ENCODE results near the gene MVB12B. TPM values are rescaled to one million over a fixed set of nuclear protein-coding genes. Genes with fewer than 3 reads are reported as not detected.

Gene MVB12B
- total RNA-seq, 1 experiment from 2014 or later: 5.8 TPM

- Histone ChIP-seq H3K14ac (ENCODE audit: insufficient read depth, low read length) (no peak overlapping the region), H3K4me2 (ENCODE audit: insufficient read depth, insufficient read length, low read length) (no peak overlapping the region), H2BK5ac (ENCODE audit: insufficient read length, low read length) (no peak overlapping the region), H2AK5ac (ENCODE audit: insufficient read length, low read length) (no peak overlapping the region), H2BK120ac (ENCODE audit: low read depth, low read length, poor library complexity, severe bottlenecking) (no peak overlapping the region), H3T11ph (ENCODE audit: low read length) (no peak overlapping the region), H3K27ac (ENCODE audit: insufficient read length, low read depth, low read length) (no peak overlapping the region), H3K4me1 (ENCODE audit: insufficient read depth, low read length) (no peaks in the 10 kb centered on the region), H3K4ac (ENCODE audit: low read depth, low read length) (no peak overlapping the region), H3K27me3 (ENCODE audit: insufficient read depth, low read length) (no peaks in the 10 kb centered on the region), H2BK15ac (ENCODE audit: low read depth, low read length) (no peak overlapping the region), H4K20me1 (ENCODE audit: control insufficient read depth, insufficient read depth, insufficient read length) (no peaks in the 10 kb centered on the region), H3K9ac (ENCODE audit: extremely low read depth, insufficient read length, low read length) (no peak overlapping the region), H3K9me3 (ENCODE audit: control insufficient read depth, low read depth, low read length) (no peaks in the 10 kb centered on the region), H3K18ac (ENCODE audit: insufficient read length, low read depth, low read length) (no peak overlapping the region), H3K79me1 (ENCODE audit: insufficient read depth, low read depth, low read length, poor library complexity, severe bottlenecking) (no peaks in the 10 kb centered on the region), H3K56ac (ENCODE audit: insufficient read length, low read depth, low read length) (no peak overlapping the region), H2BK12ac (ENCODE audit: insufficient read length, low read depth, low read length) (no peak overlapping the region), H4K5ac (ENCODE audit: insufficient read length, low read depth, low read length) (no peak overlapping the region), H3K23me2 (ENCODE audit: insufficient read length, low read depth, low read length, poor library complexity, severe bottlenecking) (no peaks in the 10 kb centered on the region), H4K91ac (ENCODE audit: insufficient read length, low read depth, low read length) (no peak overlapping the region), H3K79me2 (ENCODE audit: insufficient read depth, low read length) (no peaks in the 10 kb centered on the region), H3K23ac (ENCODE audit: insufficient read length, low read depth, low read length) (no peak overlapping the region), H2AFZ (ENCODE audit: low read length) (no peak overlapping the region), H2BK20ac (ENCODE audit: low read depth, low read length, poor library complexity, severe bottlenecking) (no peak overlapping the region), H4K8ac (replicated peaks; ENCODE audit: insufficient read length, low read depth, low read length) (no peak overlapping the region)
- TF ChIP-seq, protein P1, sequence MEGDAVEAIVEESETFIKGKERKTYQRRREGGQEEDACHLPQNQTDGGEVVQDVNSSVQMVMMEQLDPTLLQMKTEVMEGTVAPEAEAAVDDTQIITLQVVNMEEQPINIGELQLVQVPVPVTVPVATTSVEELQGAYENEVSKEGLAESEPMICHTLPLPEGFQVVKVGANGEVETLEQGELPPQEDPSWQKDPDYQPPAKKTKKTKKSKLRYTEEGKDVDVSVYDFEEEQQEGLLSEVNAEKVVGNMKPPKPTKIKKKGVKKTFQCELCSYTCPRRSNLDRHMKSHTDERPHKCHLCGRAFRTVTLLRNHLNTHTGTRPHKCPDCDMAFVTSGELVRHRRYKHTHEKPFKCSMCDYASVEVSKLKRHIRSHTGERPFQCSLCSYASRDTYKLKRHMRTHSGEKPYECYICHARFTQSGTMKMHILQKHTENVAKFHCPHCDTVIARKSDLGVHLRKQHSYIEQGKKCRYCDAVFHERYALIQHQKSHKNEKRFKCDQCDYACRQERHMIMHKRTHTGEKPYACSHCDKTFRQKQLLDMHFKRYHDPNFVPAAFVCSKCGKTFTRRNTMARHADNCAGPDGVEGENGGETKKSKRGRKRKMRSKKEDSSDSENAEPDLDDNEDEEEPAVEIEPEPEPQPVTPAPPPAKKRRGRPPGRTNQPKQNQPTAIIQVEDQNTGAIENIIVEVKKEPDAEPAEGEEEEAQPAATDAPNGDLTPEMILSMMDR (conservative IDR thresholded peaks at IDR 0.05): no peak
- Mint-ChIP-seq H3K27me3 (ENCODE audit: low read depth) (no peaks in the 10 kb centered on the region; the same call in none of the 2 replicates), H3K9me3 (no peaks in the 10 kb centered on the region), H3K4me1 (peaks cover 2 to 5% of the 10 kb centered on the region in 2 experiments; a peak in 2 of 4 replicates), H3K36me3 (ENCODE audit: insufficient read depth in 1 of 3, low read depth in 3 of 3) (no peaks in the 10 kb centered on the region), H3K27ac (no peak overlapping the region), H3K4me3 (no peak overlapping the region)
- no peak for DNase-seq
- WGBS (ENCODE audit: extremely low coverage, insufficient read length, low lambda C conversion rate): no CpG with 5 or more reads among the region's 8 CpGs
Observed at GRCh38 chr9:126399251-126399650, 72.6 kb downstream of the MVB12B start.
